GM19438 (cell line): ENCODE results near the gene FAM83C.

Experiments used
- ATAC-seq: cut with Tn5 transposase; IDR thresholded peaks from one replicate; pipeline ENCODE4 v1.9.1; 2021; ENCODE audit warnings: low read depth; ENCODE audit not compliant: unreplicated experiment

Gene FAM83C

DNA sequence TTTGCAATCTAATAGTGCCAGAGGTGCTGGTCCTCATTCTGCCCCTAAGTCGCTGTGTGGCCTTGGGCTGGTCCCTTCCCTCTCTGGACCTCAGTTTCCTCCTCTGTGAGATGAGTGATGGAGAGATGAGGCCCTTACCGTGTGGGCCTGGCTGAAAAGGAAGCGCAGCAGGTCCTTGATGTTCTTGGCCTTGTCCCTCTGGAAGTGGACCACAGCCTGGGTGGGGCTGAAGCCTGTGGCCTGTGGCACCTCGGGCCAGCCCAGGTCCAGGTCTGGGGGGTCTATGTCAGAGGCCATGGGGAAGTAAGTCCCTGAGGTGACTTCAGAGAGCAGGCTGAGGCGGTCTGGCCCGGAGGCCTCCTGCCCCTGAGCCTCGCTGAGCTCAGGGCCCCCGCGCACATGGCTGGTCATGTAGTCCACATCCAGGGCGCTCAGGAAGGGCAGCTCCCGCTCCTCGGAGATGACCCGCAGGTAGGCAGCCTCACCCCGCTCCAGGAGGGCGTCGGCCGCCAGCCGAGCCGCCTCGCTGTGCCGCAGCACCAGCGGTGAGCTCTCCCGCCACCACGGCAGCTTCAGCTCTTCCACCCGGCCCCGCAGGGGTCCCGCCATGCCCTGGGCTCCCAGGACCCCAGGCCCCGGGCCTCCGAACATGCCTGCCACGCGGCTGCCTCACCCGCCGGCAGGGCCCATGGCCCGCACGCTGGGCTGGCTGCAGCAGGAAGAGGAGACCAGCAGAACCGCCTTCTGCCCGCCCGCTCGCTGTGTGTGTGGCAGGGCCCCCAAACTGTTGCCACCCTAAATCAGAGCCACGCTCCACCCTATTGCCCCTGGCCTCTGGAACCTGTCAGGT lies at the start of gene FAM83C:
TSS of gene FAM83C (minus strand) at position 772 of the 850 bp plus-strand sequence. CDS start at position 651, 121 bp downstream.
- ATAC-seq, result no peak

DNA sequence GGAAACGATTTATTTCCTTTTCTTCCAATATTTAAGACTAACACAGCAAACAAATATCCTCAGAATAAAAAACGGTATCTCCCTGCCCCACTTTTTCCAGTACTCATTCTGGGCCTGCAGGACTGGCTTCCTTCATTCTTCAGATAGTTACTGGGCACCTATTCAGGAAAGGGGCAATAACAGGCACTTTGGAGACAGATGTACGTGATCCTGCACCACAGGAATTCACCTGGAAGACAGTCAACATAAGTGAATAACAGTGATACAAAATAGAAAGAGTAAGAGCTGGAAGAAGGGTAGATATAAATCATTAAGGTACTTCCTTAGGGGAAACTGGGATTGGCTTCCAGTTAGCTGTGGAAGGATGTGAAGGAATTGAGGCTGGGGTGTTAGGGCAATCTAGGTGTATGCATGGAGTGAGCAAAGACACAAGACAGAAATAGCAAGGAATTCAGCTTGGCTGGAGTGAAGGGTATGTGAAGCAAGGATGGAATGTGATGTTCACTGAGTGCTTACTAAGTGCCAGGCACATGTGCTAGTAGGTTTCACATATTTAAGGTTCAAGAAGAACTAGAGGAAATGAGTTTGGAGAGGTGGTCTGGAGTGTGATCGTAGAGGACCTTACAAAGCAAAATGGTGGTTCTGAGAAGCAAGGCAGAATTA lies 49.3 kb upstream of the FAM83C start:
- no peak for ATAC-seq

DNA sequence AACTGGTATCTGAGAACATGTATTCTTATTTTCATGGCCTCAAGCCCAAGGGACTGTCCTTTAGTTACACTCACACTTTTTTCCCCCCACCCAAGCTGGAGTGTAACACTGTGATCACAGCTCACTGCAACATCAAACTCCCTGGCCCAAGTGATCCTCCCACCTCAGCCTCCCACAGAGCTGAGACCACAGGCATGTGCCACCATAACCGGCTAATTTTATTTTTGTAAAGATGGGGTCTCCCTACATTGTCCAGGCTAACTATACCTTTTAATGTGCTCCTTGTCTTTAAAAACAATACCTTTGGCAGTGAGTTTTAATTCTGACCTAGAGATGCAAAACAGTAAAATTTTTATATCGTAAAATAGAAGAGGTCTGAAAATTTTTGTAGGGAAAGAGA lies 48.2 kb upstream of the FAM83C start:
- ATAC-seq, result no peak

DNA sequence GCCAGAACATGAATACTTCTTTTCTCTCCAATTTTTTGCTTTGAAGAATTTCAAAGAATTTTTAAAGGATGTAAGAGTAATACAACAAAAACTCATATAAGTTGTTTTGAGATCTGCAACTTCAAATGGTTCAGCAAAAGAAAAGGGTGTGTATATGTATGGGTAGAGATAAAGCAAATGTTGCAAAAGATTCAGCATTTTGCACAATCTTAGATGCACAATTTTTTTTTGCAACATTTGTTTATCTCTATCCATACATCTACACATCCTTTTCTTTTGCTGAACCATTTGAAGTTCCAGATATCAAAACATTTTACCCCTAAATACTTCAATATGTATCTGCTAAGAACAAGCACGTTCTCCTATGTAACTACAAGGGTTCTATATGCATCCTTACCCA lies 47.4 kb upstream of the FAM83C start:
- ATAC-seq, result no peak

DNA sequence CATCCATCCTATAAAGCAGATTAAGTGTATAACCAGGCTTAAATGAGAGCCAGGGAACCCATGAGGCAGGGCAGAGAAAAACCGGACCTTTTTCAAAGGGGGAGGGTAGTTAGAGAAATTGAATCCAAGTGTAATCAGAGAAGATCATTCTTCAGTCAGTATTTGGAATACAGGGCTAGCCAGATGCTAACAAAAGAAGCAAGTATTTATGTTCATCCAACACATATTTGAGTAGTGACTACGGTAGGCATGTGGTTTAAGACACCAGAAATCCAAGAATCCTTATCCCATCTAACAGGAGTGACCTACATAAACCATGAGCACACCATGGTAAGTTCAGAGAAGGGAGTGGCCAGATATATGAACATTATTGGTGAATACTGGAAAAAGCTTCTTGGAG lies 46.8 kb upstream of the FAM83C start:
- no peak for ATAC-seq

DNA sequence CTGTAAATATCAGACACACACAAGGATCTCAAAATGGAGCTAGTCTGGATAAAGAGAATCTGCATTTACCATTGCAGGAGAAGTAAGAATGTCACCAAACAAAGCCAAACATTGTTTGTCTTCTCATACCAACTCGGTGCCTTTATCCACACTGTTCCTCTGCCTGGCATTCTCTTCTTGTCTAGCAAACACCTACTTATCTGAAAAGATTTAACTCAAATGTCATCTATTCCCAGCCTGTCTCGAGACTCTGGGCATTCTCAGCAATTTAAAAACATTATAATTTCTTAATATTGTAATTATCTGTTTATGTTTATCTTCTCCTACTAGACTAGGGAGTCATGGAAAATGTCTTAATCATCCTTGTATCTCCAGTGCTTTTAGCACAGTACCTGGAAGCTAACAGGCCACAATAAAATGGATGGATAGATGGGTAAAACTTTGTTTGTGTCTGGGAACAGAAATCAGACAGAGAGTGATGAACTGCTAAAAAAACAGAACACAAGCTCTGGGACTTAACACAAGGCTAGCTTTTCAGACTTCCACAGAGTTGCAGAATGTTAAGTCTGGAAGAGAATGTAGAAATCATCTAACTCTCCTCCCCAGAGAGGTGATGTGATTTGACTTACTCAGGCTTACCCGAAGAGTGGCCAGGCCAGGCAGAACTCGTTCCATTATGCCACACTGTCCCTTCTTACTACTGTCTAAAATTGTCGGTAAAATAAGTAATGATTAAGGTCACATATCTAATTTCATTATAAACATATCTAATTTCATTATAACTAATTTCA lies 42.3 kb upstream of the FAM83C start:
- no peak for ATAC-seq

DNA sequence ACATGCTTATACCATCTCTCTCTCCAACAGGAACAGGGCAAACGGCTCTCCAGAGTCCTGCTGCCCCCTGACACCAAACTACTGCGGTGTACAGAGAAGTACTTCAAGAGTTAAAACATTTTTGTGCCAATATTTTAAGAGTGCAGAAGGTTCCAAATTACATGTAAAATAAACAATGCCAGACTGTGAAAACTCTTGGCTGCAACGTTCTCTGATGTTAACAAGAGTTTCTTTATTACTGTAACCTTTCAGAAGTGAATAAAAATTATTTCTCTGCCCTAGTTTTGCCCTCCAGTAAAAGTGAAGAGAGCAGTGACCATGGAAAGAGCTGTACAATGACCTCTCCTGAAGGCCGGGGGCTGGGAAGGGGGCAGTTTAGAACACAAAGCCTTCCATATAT lies 41.4 kb upstream of the FAM83C start:
- ATAC-seq, result no peak

DNA sequence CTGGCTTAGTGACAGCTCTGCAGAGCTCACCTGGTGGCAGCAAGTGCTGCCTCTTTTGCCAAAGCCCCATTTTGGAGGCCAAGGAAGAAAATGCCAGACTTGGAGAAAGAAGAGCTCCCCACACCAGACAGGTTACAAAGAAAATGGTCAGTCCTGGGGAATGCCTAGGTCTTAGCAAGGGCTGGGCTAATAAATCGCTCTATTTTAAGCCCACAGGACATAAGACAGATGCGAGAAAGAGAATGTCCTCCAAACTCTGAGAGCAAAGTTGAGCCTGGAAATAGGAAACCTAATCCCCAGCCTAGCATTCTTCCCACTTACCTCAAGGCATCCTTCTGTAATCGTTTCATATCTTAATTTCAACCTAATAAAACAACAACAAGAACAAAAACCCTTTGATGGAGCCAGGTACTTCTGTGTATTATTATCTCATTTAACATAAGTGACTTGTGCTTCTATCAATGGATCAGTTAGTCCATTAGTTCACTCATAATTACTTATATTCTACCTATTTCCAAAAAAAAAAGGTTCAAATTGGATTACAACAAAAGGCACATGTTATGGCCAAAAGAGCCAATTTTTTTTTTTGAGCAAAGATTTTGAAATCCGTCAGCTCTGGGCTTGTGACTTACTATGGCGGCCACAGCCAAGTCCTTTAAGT lies 40.4 kb upstream of the FAM83C start:
- ATAC-seq, result no peak

DNA sequence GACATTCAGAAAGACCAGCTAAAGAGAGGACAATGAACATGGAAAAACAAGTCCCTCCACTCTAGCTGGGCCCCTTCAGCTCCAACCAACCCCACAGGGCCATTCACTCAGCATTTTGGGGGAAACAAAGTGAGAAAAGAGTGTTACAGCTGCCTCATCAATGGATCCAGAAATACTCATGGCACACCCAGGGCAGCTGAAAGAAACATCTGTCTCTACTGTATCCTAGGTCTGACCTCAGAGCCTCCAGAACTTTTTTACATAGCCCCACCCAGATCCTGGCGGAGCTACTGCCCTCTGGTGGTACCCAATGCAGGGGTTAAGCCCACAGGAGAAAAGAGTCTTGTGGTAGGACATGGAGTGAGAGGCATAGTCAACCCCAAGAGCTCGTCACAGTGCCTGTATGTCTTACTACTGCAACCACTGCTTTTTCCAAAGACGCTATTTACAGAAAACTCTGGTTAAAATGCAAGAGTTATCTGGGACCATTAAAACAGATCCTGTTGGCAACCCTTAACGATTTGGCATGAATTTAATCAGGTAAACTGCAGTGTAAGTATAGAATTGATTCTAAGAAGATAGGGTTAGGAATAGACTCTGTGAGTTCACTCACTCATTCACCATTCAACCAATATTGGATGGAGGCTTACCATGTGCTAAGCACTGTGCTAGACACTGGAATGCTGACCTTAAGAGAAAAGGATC lies 37.4 kb upstream of the FAM83C start:
- no peak for ATAC-seq

DNA sequence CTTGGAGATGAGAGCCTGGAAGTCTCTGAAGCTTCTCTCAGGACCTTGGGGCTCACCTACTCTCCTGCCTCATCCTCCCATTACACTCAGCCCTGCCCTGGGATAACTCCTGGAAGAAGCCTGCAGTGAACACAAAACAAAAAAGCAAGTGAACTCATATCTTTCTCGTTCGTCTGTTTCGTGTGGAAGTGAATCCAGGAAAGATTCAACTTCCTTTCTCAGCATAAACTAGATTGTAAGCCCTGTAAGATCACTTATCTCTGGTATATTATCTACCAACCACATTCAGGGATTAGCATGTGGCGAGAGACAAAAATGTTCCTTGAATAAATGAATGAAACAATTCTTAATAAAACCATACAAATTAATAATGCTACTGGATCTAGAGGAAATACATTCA lies 36.5 kb upstream of the FAM83C start:
- ATAC-seq, result no peak

DNA sequence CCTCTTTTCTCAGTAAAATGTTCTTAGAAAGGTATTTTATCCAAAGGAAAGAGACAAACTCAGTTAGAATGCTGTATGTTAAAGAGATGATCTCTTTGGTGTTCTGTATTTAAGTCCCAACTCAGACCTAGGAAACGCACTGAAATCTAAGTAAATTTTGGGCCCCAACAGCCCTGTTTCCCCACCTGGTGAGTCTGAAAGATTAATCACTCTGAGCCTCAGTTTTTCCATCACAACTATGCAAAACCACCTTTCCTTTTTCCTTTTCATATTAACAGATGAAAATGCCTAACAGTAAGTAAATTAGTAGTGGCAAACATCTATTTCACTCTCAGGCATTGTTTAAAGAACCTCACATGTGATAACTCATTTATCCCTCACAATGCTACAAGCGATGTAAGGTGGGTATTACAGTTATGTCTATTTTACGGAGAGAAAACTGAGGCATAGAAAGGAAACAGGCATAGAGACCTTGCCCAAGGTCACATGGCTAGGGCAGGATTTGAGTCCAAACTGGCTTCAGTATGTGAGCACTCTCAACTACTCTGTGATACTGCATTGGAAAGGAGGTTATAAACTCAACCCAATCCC lies 36.0 kb upstream of the FAM83C start:
- no peak for ATAC-seq

DNA sequence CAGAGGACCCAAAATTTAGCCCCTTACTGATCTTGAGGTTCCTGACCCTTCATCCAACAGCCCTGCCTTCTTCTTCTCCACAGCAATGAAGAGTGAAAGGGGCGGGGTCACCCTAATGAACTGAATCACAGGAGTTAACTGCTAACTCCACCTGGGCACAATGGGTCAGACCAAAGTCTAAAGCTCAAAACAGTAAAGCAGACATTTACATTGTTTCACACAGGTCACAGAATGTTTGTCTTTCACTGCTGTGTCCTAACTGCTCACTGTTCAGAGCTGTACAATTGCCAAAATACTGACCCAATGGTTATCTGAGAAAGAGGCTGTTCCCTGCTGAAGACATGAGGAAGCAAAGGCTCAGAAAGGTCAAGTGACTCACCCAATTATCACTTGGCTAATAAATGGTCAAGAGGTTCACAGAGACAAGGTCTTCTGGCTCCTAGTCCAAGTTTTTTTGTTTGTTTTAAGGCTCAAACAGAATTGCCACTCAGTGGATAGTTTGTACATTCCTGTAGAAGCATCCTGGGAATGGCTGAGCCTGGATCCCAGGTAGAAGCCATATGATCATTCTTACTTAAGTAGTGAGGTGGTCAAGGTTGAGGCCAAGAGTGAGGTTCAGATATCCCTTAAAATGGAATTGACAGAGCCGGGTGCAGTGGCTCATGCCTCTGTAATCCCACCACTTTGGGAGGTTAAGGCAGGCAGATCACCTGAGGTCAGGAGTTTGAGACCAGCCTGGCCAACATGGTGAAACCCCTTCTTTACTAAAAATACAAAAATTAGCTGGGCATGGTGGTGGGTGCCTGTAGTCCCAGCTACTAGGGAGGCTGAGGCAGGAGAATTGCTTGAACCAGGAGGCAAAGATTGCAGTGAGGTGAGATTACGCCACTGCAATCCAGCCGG lies 35.1 kb upstream of the FAM83C start:
- no peak for ATAC-seq

DNA sequence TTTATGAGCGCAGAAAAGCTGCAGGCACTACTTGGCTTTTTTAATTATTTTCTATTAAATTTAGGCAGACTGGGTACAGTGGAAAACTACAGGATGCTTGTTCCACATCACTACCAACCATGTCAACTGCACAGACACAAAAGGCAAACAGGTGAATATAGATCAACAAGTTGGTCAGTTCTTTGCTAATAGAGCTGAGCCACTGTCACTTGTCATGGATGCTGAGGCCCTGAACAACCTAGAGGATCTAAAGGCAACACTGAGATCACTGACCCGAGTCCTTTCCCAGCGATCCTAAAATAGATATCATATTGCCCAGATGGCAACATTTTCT lies 34.5 kb upstream of the FAM83C start:
- no peak for ATAC-seq

DNA sequence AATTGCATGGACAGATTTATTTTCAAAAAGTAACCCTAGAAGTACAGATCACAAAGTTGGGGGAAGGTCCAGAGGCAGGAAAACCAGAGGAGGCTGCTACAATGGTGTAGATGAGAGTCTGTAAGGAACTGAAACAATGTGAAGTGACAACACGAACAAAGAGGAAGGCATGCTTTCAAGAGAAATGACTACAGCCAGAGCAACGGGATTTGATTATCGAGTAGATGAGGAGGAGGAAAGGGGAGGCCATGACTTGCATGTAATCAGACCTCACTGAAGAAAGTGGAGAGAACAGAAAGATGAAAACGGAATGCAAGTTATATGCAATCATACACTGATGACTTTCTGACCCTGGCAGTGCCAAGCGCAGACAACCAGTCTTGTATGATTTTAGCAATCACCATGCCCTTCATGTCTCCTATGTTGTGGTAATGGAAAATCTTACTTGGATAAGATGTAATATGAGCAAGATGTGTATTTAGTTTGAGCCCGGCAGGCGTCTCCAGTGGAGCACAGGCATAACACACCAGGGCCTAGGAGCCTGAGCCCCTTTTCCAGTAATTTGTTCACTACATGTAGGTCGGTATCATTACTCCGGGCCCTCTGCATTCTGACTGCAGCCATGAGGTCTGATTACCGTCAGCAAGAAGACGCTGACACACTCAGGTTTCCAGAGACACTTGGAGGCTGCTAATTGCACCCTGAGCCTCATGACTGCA lies 34.0 kb upstream of the FAM83C start:
- no peak for ATAC-seq

DNA sequence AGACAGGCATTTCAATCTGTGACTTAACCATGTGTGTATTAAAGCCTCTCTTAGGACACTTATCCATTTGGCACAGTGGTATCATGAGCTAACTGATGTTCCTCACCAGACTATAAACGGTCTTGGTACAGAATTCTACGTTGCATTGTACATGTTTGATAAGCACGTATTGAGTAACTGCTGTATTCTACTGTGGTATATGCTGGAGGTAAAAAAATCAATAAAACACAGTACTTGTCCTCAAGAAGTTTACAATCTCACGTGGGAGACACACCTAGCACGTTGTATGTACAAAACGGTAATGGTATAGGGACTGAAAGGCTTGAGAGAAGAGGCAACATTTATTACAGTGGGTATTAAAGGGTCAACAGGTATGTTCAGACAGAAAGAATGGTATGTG lies 33.2 kb upstream of the FAM83C start:
- ATAC-seq, result no peak

DNA sequence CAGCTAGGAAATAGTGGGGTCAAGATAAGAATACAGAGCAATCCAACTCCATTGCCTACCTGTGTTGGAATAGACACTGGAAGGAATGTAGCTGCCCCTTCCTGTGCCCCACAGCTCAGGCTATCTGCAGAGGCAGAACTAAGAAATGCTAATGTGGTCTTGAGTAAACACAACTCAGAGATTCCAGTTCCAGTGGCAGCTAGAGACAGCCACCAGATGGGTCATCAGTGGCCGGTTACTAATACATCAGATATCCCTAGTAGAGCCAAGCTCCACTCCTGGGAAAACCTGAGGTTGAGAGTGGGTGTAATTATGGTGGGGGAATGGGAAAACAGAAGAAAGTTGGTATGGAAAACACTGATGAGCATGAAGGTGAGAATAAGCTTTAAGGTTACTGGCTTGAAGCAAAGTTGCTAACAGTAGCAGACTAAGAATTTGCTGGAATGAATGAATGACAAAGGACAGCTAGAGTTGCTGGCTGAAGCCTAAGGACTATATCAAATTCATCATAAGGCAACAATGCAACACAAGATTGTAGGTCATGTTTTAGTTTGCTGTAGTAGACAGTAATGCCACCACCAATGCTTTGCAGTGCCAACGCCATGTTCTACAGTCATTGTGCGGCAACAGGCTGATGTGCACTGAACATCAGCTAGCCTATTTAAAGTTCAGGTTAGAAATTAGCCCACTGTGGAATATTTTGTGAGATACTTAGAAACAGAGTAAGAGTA lies 28.3 kb upstream of the FAM83C start:
- ATAC-seq, result no peak

DNA sequence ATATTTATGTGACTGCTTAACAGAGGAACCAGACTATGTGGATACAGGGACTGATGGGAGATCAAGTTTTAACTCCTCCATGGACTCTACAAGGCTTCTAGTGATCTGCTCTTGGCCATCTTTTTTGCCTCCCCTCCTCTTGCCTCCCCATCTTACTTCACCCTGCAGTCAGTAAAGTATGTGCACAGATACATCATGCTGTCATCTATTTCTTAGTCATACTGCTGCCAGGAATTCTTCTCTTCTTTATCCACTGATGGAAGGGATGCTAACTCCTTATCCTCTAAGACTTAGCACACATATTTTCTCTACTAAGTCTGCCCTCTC lies 27.6 kb upstream of the FAM83C start:
- ATAC-seq, result no peak
